ENCODE measurements around the gene SLC6A8. TPM values are rescaled to one million over a fixed set of nuclear protein-coding genes. Genes with fewer than 3 reads are reported as not detected.

SLC6A8 gene
- total RNA-seq, result 100 to 1,000 TPM; 113 to 203 (median 179) TPM
- 100 to 1,000 TPM; 138 to 241 TPM for polyA plus RNA-seq
- long read RNA-seq, donor 1, transcript SLC6A8-201 (13 exons, 3,763 nt), result major isoform, 34 of 154 reads
- long read RNA-seq, donor 1, partial matches to known transcripts, result 114 of 154 reads
- long read RNA-seq, donor 1, other reads (novel, unspliced or antisense), result 6 of 154 reads
- long read RNA-seq, donor 2, partial matches to known transcripts, result 26 of 78 reads
- long read RNA-seq, donor 2, other reads (novel, unspliced or antisense), result 46 of 78 reads
- long read RNA-seq, donor 3, transcript SLC6A8-201 (13 exons, 3,763 nt), result major isoform, 41 of 138 reads
- long read RNA-seq, donor 3, partial matches to known transcripts, result 89 of 138 reads
- long read RNA-seq, donor 3, other reads (novel, unspliced or antisense), result 8 of 138 reads

DNA sequence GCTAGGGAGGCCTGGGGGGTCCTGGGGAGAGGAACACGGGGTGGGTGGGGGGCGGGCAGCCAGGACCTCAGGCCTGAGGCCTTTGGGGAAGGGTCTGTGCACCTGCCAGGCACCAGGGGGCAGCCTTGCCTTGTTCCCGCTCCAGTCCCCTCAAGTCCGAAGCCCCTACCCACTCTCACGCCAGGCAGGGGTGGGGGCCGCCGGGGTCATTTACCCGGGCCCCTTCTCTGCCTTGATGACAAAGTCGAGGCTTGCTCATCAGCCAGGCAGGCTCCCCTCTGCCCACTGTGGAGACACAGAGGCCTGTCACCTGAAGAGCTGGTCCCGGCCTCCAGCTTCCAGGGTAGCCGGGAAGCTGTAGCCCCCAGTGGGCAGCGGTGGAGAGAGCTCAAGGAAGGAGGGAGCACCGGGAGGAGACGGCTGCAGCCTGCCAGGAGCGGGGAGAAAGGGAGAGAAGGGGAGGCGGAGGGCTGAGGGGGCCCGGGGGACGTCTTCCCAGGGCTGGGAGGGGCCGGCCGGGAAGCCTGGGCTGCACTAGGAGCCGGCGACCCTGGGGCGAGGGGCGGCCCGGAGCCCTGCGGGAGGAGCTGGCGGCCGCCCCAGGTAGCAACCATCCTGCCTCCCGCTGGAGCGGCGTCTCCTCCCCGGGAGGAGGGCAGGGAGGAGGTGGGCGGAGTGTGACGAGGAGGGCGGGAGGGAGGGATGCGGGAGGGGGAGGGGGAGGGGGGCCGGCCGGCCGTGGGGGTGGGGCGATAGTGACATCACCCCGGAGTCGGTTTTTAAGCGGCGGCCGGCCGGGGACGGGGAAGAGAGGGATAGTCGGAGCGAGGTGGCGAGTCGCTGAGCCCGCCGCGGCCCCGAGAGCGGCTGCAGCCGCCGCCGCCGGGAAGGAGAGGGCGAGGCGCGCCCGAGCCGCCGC, at the start of gene SLC6A8:
SLC6A8 (plus strand) TSS at position 806 of the 919 bp plus-strand sequence. CDS start 649 bp downstream, outside the sequence.
- DNase-seq (peak; percentile 78 to 89 (median 79)), ATAC-seq (peak; percentile 43 to 69 (median 56))
- intact Hi-C loops (cut with DNase I), result loop anchor here in 1 of 10 donors (1.0 kb wide), 1 partner anchor 21 kb away; no protein-coding TSS in a partner anchor
- TF ChIP-seq POLR2A (IDR thresholded peaks at IDR 0.05) (no peak), CTCF (IDR thresholded peaks at IDR 0.05) (peak in 11 of 12 donors; percentile 20 to 54 (median 36))
- H3K4me1 ChIP-seq, result peaks cover 0 to 8% (median 0%) of the 10 kb centered on the region in 12 donors
- peaks cover 0 to 4% (median 0%) of the 10 kb centered on the region in 12 donors for H3K9me3 ChIP-seq
- H3K27ac ChIP-seq, result peak within 1 kb of the TSS; percentile 58 to 92 (median 80)
- H3K4me3 ChIP-seq, result peak within 1 kb of the TSS in 11 of 12 donors; percentile 20 to 69 (median 50)
- peaks cover 0 to 18% (median 0%) of the 10 kb centered on the region in 9 donors for H3K27me3 ChIP-seq
- H3K36me3 ChIP-seq, result no peaks in the 10 kb centered on the region
- 1 to 46% (median 21%) methylated on average over 27 to 60 of the region's 66 CpGs for WGBS, 4 donors

DNA sequence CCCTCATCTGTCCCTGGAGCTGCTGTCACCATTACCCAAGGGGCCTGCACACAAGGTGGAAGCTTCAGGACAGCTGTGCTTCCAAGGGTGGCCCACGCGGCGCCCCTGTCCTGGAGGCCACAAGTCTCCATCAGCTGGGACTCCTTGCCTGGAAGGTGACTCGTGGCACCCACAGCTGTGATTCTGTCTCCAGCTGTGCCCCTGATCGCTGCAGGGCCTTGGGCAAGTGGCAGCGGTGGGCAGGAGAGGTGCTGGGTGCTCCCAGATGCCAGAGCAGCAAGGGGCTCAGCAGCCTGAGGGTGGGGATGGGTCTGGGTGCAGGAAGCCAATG, 49.7 kb upstream of the SLC6A8 start:
- peaks cover 0 to 33% (median 14%) of the 10 kb centered on the region in 9 donors for H3K27me3 ChIP-seq
- no peaks in the 10 kb centered on the region for H3K36me3 ChIP-seq
- ATAC-seq, result no peak
- no peak overlapping the region for H3K27ac ChIP-seq
- no peak for TF ChIP-seq POLR2A (IDR thresholded peaks at IDR 0.05)
- no peak for TF ChIP-seq CTCF (IDR thresholded peaks at IDR 0.05)
- no peaks in the 10 kb centered on the region for H3K9me3 ChIP-seq
- 76 to 96% (median 86%) methylated on average over 2 to 6 of the region's 6 CpGs for WGBS, 4 donors
- H3K4me1 ChIP-seq, result peaks cover 0 to 18% (median 0%) of the 10 kb centered on the region in 12 donors
- H3K4me3 ChIP-seq, result no peak overlapping the region
- peak in 1 of 5 donors; percentile 10 for DNase-seq
- intact Hi-C loops (cut with DNase I), result no loop called here

- 75 to 89% (median 87%) methylated on average over 16 to 20 of the region's 20 CpGs for WGBS, 4 donors
Measured at GRCh38 chrX:153638436-153639176, 49.1 kb upstream of the SLC6A8 start.

More at GRCh38 chrX:153638436-153639176, 49.1 kb upstream of the SLC6A8 start:
- intact Hi-C loops (cut with DNase I), result no loop called here
- DNase-seq (peak in 1 of 5 donors; percentile 14), ATAC-seq (no peak)
- TF ChIP-seq POLR2A (IDR thresholded peaks at IDR 0.05) (no peak), CTCF (IDR thresholded peaks at IDR 0.05) (no peak)
- Histone ChIP-seq H3K4me1 (peaks cover 0 to 21% (median 0%) of the 10 kb centered on the region in 12 donors), H3K9me3 (no peaks in the 10 kb centered on the region), H3K4me3 (no peak overlapping the region), H3K27ac (no peak overlapping the region), H3K27me3 (peaks cover 0 to 38% (median 18%) of the 10 kb centered on the region in 9 donors), H3K36me3 (no peaks in the 10 kb centered on the region)

Data from heart left ventricle (tissue), 16 donors.